Lower leg skin (tissue), 4 donors: Measurements from ENCODE around the gene PSPN. TPM values are rescaled to one million over a fixed set of nuclear protein-coding genes. Genes with fewer than 3 reads are reported as not detected.
A peak's percentile ranks its signal among the peaks of the same experiment; 100 is the strongest.

Source experiments
- DNase-seq, 2 donors: peaks; one replicate each; pipeline ENCODE4 v3.0.0-alpha.2; 2019; ENCODE audit warnings: low spot score in 2 of 2
- H3K4me3 ChIP-seq: fragments of 200-600 bp; sonication (generic); 2 replicates; pipeline ENCODE4 v1.5.1; 2017; ENCODE audit warnings: mild to moderate bottlenecking, low read depth; ENCODE audit not compliant: poor library complexity, severe bottlenecking
- CTCF ChIP-seq, 3 donors: fragments of 450-650 bp; IDR thresholded peaks; one replicate each; pipeline ENCODE4 v1.5.1; 2016; ENCODE audit warnings: antibody characterized with exemption in 3 of 3, mild to moderate bottlenecking in 3 of 3, moderate library complexity in 2 of 3
- POLR2A ChIP-seq, 2 donors: fragments of 450-650 bp; IDR thresholded peaks; one replicate each; pipeline ENCODE4 v1.6.1; 2016 to 2017; ENCODE audit warnings: antibody characterized with exemption in 2 of 2, mild to moderate bottlenecking in 1 of 2, moderate library complexity in 1 of 2
- WGBS, 2 donors: methylation state at CpG; one replicate each; pipeline ENCODE4 v1.1.5; 2018; 5-methylcytosine and 5-hydroxymethylcytosine counted together
- intact Hi-C: fragments of 100-400 bp; cut with DNase I; formaldehyde crosslinking; loops from one replicate; pipeline ENCODE4 v1.15.0; 2023; ENCODE audit warnings: low total_unique reads
- total RNA-seq, 4 donors: library from RNA; depleted of rRNA; stranded (reverse); fragments of >200 nt; gene quantifications; one replicate each; pipeline ENCODE4 v1.1.0, GENCODE V29; 2016

PSPN gene
- total RNA-seq, 4 donors from 2014 or later, result 0.47 to 0.68 (median 0.62) TPM

- no peak overlapping the region for H3K4me3 ChIP-seq
- intact Hi-C loops, result no loop called here
- WGBS, 2 donors, result 86 to 89% methylated on average over 3 of the region's 3 CpGs
- no peak for DNase-seq
- TF ChIP-seq POLR2A (IDR thresholded peaks at IDR 0.05) (no peak), CTCF (IDR thresholded peaks at IDR 0.05) (no peak)
These were observed 19.1 kb upstream of the PSPN start for GRCh38 chr19:6394831-6395230.

DNA sequence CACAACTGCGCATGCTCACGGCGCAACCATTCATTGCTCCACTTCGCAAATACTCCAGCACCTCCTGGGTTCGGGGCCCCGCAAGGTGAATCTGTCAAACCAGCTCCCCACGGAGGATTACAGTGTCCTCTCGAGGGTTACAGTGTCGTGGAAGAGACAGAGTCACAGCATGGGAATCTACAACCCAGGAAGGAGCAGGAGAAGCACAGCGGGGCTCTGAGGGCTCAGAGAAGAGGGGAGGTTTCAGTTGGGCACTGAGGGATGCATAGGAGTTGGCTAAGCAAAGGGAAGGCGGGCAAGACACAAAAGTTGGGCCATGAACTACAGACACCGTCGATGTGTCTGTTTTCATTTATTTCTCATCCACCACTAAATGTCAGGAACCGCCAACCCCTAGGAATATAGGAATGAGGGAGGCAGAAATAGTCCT lies 18.3 kb upstream of the PSPN start:
- TF ChIP-seq POLR2A (IDR thresholded peaks at IDR 0.05), result no peak
- TF ChIP-seq CTCF (IDR thresholded peaks at IDR 0.05), result no peak
- whole genome bisulfite sequencing, 2 donors, result 22 to 27% methylated on average over 14 of the region's 14 CpGs
- no peak for DNase-seq
- intact Hi-C loops, result no loop called here
- peak overlapping the region; percentile 41 for H3K4me3 ChIP-seq

DNA sequence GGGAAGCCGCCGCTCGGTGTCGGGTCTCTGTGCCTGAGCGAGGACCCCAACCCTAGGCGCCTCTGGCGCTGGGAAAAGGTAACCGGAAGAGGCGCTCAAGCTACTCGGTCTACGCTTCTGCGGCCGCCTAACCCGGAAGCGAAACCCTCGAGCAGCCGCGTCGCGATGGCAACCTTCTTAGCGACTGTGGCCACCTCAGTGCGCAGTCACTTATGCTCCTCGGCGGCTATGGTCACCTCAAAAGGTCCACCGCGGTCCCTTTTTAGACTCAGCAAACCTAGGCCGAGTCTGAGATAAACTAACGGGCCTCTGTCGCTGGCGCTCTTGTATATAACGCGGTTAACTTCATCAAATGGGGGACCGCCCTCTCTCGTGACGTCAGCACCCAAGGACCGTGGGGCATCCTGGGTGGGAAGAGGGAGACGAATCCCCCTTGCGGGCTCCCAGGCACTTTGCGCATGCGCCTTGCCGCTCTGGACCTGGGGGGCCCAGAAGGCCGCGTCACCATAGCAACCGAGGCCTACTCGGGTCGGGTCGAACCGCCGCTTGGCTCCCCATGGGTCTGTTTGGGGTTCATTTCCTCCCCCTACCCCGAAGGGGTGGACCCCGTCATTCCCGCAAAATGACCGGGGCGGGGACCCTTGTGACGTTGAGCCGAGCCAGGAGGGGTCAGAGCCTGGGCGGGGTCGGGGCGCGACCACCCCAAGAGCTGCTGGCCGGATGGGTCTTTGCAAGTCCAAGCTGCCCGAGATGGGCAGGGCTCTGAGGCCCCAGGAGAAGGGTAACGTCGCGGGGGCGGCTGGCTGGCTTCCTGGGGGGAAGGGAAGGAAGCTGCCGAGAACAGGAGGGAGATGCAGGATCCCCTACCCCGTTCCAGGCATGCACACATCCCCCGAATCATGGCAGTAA lies 17.6 kb upstream of the PSPN start, which contains the start of gene GTF2F1:
Gene GTF2F1, minus strand, starts transcription at position 91 of the 909 bp plus-strand sequence. CDS start 169 bp downstream, outside the sequence.
- intact Hi-C loops, result no loop called here
- TF ChIP-seq POLR2A (IDR thresholded peaks at IDR 0.05) (no peak), CTCF (IDR thresholded peaks at IDR 0.05) (no peak)
- H3K4me3 ChIP-seq, result peak within 1 kb of the TSS; percentile 41
- 0 to 1% methylated on average over 48 to 54 of the region's 69 CpGs for WGBS, 2 donors
- DNase-seq, result peak; percentile 85 to 98

DNA sequence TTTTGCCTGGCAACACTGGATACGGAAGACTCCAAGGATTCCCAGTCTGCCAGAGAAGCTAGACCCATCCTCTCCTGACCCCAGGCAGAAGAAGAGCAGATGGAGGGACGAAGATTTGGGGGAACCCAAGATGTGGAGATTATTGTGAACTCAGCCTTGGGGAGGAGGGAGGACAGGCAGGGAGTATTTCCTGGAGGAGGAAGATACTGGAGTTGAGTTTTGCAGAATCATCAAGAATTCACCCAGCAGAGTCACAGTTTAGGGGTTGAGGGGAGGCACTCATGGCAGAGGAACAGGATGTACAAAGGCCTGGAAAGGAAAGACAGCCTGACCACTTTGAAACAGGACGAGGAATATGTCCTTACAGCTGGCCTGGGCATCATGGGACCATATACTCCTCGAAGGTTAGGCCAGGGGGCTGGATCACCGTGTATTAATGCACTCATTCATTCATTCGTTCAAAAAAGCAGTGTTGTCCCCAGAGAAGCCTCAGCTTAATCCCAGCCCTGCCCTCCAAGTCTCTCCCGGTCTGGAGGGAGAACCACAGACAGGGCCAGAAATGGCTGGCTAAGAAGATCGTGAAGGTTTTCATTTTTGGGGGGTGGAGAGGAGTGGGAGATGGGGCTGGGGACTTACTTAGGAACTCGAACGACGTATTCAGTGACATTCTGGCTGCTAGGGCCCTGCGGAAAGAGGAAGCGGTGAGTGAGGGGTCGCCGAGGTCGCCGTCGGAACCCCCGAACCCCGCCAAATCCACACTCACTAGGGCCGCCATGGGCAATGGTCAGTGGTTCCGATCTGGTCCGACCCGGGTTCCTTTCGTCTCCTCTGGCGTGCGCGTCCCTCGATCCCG lies 16.7 kb upstream of the PSPN start:
- peak overlapping the region; percentile 41 for H3K4me3 ChIP-seq
- DNase-seq, result no peak
- intact Hi-C loops, result no loop called here
- 7 to 9% methylated on average over 21 to 30 of the region's 30 CpGs for WGBS, 2 donors
- no peak for TF ChIP-seq CTCF (IDR thresholded peaks at IDR 0.05)

DNA sequence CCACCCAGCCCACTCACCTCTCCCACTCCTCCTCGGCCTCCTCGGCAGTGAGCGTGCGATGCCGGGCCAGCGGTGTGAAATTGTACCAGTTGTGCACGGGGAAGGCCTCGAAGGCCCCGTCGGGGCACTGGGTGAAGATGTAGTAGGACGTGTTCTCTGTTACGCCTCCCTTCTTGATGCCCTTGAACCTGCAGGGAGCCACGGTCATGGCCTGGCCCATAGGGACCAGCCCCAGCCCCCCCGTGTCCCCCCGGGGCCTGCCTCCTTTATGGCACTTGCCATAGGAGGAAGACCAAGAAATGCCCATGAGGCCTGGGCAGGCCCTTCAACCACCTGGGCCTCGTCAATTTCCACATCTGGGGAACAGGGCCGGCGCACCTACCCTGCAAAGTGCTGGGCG lies 11.6 kb upstream of the PSPN start:
- H3K4me3 ChIP-seq, result no peak overlapping the region
- TF ChIP-seq POLR2A (IDR thresholded peaks at IDR 0.05) (no peak), CTCF (IDR thresholded peaks at IDR 0.05) (no peak)
- 90 to 93% methylated on average over 18 to 19 of the region's 19 CpGs for WGBS, 2 donors
- DNase-seq, result no peak
- intact Hi-C loops, result no loop called here
